ENCODE measurements around the gene COQ7.

GRCh38 chr16:19123535-19124178 lies 56.2 kb downstream of the COQ7 start:
- no peak for TF ChIP-seq EZH2 (IDR thresholded peaks at IDR 0.05; ENCODE audit: low read length, missing control alignments)
- TF ChIP-seq CTCF (conservative IDR thresholded peaks at IDR 0.05 in 1 of 2, IDR thresholded peaks at IDR 0.05 in 1 of 2; ENCODE audit: low read depth in 1 of 2, low read length in 2 of 2), result no peak

Measured in fibroblast of lung (primary cell).